Sciatic nerve (tissue), 2 donors: ENCODE results near the gene NIT1. TPM values are rescaled to one million over a fixed set of nuclear protein-coding genes. Genes with fewer than 3 reads are reported as not detected.

Source experiments
- ATAC-seq: fragments of 200-7000 bp; cut with Tn5 transposase; one replicate; pipeline ENCODE4 v1.9.1; 2020; ENCODE audit warnings: mild to moderate bottlenecking, moderate library complexity
- DNase-seq: peaks from one replicate; pipeline ENCODE4 v3.0.0-alpha.2; 2020; ENCODE audit warnings: low spot score
- intact Hi-C: fragments of 100-400 bp; cut with DNase I; formaldehyde crosslinking; loops from one replicate; pipeline ENCODE4 v1.14.2; 2022
- total RNA-seq: library from RNA; stranded (reverse); fragmentation: NEBNext Ultra II Directional; extraction: Animal tissue kit (Norgen Biotek cat#: 25700); gene quantifications from one replicate; pipeline ENCODE4 v1.2.1, GENCODE V29; 2021
- donor health status: DM: no; HTN: no; CAD: no.
- donor health status: DM: no; HTN: no; CAD: no.

Gene NIT1
- total RNA-seq, 1 donor from 2014 or later = 38.0 TPM

- ATAC-seq (no peak), DNase-seq (no peak)
- intact Hi-C loops = no loop called here
These were observed 47.2 kb downstream of the NIT1 start for GRCh38 chr1:161164901-161165610.

- ATAC-seq (peak; percentile 98), DNase-seq (peak; percentile 96)
- intact Hi-C loops = no loop called here
These were observed 48.1 kb downstream of the NIT1 start, which contains the start of gene PPOX for GRCh38 chr1:161165742-161166668. TSS of gene PPOX (plus strand) at chr1:161166426. CDS start at chr1:161166848, 422 bp downstream.

- intact Hi-C loops = no loop called here
- ATAC-seq (no peak), DNase-seq (no peak)
These were observed 49.0 kb downstream of the NIT1 start for GRCh38 chr1:161166669-161167548.

GRCh38 chr1:161168906-161169305 is 51.0 kb downstream of the NIT1 start:
- no peak for DNase-seq
- intact Hi-C loops = no loop called here
- ATAC-seq = no peak

Other genes with a start within 250 kb of the NIT1 start
- gene ITLN1, start 232.9 kb upstream of the NIT1 start, total RNA-seq = 1.5 TPM
- gene ITLN2, start 163.3 kb upstream of the NIT1 start, total RNA-seq = not detected
- gene F11R, start 97.0 kb upstream of the NIT1 start, total RNA-seq = 20.3 TPM
- gene TSTD1, start 79.1 kb upstream of the NIT1 start, total RNA-seq = 13.1 TPM
- 58.0 TPM for gene USF1, start 72.1 kb upstream of the NIT1 start, total RNA-seq
- gene ARHGAP30, start 48.2 kb upstream of the NIT1 start, total RNA-seq = 13.7 TPM
- gene NECTIN4, start 28.5 kb upstream of the NIT1 start, total RNA-seq = 0.09 TPM
- gene KLHDC9, start 19.7 kb upstream of the NIT1 start, total RNA-seq = 6.6 TPM
- 57.0 TPM for gene PFDN2, start 68 bp upstream of the NIT1 start, total RNA-seq
- 34.3 TPM for gene DEDD, start 14.6 kb downstream of the NIT1 start, total RNA-seq
- gene UFC1, start 35.9 kb downstream of the NIT1 start, total RNA-seq = 70.4 TPM
- 23.5 TPM for gene USP21, start 41.4 kb downstream of the NIT1 start, total RNA-seq
- 25.0 TPM for gene PPOX, start 48.3 kb downstream of the NIT1 start, total RNA-seq
- gene B4GALT3, start 59.4 kb downstream of the NIT1 start, total RNA-seq = 21.0 TPM
- gene ADAMTS4, start 80.9 kb downstream of the NIT1 start, total RNA-seq = 75.9 TPM
- 76.5 TPM for gene NDUFS2, start 84.3 kb downstream of the NIT1 start, total RNA-seq
- 43.9 TPM for gene FCER1G, start 97.2 kb downstream of the NIT1 start, total RNA-seq
- not detected for gene APOA2, start 105.5 kb downstream of the NIT1 start, total RNA-seq
- 11.0 TPM for gene TOMM40L, start 108.0 kb downstream of the NIT1 start, total RNA-seq
- gene NR1I3, start 120.1 kb downstream of the NIT1 start, total RNA-seq = not detected
- gene PCP4L1, start 140.6 kb downstream of the NIT1 start, total RNA-seq = 0.89 TPM
- 4,832 TPM for gene MPZ, start 191.9 kb downstream of the NIT1 start, total RNA-seq
- 124 TPM for gene SDHC, start 196.3 kb downstream of the NIT1 start, total RNA-seq
- 0.49 TPM for gene CFAP126, start 249.8 kb downstream of the NIT1 start, total RNA-seq